ENCODE measurements around the gene SC5D.

DNA sequence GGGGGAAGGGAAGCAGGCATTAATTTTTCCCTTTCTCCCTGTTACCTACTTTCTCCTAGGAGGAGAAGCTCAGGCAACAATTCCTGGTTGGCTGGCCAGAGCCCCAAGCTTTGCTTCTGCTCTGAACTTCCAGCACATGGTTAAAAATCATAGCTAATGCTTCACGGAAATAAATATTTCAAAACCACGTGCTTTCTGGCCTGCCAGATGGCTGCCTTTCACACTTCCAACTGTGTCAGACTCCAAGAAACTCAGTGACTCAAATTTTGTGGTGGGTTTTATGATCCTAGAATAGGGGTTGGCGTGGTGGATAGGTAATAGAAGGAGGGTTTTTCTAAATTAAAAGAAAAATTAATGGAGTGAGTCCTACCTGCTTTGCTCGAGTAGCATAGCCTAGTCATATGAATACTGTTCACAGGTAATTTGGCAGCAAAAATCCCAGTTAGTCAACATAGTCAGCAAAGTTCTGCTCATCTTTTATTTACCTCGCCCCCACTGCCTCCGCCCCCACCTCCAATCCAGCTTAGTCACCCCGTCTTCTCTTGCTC lies 58.6 kb downstream of the SC5D start:
- TF ChIP-seq YY1 (IDR thresholded peaks at IDR 0.05; ENCODE audit: insufficient read depth, insufficient read length) (no peak), ZNF274 (IDR thresholded peaks at IDR 0.05; ENCODE audit: low read depth, low read length) (no peak)

Measured in NT2/D1 (cell line).